Activated CD4-positive, alpha-beta T cell treated with anti-CD3 and anti-CD28 coated beads, Interleukin-2, Interleukin-6, amounts not matched to agents 100 ng/mL and 50 ng/mL, durations not matched to agents 16 hours and 8 hours (primary cell): ENCODE measurements around the gene WDTC1.
"Not testable (repeated sequence)": the region's sequence is repeated elsewhere in the genome, so short reads cannot be mapped to it uniquely, and the experiment has no call there.

ENCODE experiments used
- DNase-seq: peaks from one replicate; pipeline ENCODE4 v3.0.0-alpha.2; 2020

WDTC1 gene, protein sequence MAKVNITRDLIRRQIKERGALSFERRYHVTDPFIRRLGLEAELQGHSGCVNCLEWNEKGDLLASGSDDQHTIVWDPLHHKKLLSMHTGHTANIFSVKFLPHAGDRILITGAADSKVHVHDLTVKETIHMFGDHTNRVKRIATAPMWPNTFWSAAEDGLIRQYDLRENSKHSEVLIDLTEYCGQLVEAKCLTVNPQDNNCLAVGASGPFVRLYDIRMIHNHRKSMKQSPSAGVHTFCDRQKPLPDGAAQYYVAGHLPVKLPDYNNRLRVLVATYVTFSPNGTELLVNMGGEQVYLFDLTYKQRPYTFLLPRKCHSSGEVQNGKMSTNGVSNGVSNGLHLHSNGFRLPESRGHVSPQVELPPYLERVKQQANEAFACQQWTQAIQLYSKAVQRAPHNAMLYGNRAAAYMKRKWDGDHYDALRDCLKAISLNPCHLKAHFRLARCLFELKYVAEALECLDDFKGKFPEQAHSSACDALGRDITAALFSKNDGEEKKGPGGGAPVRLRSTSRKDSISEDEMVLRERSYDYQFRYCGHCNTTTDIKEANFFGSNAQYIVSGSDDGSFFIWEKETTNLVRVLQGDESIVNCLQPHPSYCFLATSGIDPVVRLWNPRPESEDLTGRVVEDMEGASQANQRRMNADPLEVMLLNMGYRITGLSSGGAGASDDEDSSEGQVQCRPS

GRCh38 chr1:27234049-27234882 is at the start of gene WDTC1:
TSS of gene WDTC1 (plus strand) at chr1:27234632. CDS start at chr1:27261055, 26,423 bp downstream.
- peak; percentile 98 for DNase-seq

DNA sequence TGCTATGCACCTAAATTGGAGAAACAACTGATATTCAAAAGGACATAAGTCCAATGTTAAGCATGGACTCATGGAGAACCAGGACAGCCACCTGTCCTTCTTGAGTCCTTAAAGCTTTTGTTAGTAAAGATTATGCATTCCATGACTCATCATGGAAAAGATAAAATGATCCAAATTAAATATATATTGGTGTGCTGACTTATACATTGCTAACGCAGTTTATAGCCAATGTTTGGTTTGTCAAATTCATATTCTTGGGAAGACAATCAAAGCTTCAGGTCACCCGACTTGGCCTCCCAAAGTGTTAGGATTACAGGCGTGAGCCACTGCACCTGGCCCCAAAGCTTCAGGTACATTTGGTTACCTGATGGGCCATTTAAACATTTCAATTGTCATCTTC is 49.8 kb upstream of the WDTC1 start:
- not testable (repeated sequence) for DNase-seq

DNA sequence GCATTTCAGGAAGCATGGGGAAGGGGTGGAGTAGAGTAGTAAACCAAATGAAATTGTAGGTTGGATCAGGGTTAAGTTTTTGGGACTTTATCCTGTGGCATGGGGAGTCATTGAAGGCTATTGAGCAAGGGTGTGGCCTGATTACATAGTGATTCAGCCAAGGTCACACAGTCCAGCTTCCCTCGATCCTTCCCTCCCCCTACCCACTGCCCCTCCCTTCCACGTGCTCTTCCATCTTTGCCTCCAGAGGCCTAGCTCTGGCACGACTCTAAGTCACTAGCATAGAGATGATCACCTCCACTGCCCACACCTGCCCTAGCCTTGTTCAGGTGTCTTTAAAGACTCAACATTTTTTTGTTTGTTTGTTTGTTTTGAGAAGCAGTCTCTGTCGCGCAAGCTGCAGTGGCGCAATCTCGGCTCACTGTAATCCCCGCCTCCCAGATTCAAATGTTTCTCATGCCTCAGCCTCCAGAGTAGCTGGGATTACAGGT is 42.3 kb upstream of the WDTC1 start:
- DNase-seq = no peak

GRCh38 chr1:27193194-27193593 is 41.2 kb upstream of the WDTC1 start:
- no peak for DNase-seq

DNA sequence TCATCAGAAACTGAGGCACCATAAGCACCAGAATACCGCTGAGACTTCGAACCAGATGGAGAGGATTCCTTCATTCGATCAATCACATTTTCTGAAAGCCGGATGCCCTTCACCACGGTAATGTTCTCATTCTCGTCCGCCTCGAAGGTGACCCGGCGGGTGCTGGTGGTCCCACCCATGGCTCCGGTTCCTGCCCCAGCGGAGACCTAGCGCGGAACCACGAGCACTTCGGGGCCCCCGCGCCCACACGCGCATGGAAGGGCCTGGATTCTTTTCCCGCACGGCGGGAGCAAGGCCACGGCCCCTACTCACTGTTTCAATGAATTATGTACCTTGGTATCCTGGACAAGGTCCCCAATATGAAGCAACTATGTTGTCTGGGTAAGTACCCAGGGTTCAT is 33.1 kb upstream of the WDTC1 start:
- no peak for DNase-seq

GRCh38 chr1:27203946-27204345 is 30.5 kb upstream of the WDTC1 start:
- DNase-seq = no peak

DNA sequence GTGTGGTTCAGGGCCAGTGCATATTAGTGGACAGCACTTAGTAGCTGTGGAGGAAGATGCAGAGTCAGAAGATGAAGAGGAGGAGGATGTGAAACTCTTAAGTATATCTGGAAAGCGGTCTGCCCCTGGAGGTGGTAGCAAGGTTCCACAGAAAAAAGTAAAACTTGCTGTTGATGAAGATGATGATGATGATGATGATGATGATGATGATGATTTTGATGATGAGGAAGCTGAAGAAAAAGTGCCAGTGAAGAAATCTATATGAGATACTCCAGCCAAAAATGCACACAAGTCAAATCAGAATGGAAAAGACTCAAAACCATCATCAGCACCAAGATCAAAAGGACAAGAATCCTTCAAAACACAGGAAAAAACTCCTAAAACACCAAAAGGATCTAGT is 27.2 kb upstream of the WDTC1 start:
- not testable (repeated sequence) for DNase-seq

DNA sequence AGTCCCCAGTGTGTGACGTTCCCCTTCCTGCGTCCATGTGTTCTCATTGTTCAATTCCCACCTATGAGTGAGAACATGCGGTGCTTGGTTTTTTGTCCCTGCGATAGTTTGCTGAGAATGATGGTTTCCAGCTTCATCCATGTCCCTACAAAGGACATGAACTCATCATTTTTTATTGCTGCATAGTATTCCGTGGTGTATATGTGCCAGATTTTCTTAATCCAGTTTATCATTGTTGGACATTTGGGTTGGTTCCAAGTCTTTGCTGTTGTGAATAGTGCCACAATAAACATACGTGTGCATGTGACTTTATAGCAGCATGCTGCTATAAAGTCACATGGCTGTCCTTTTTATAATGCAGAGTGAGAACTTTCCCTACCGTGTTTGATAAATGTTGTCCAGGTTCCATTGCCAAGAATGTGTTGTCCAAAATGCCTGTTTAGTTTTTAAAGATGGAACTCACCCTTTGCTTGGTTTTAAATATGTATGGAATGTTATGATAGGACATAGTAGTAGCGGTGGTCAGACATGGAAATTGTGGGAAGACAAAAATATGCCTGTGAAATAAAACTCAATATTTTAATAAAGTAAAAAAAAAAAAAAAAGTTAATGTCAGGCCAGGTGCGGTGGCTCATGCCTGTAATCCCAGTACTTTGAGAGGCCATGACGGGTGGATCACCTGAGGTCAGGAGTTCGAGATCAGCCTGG is 26.1 kb upstream of the WDTC1 start:
- DNase-seq = not testable (repeated sequence)

- DNase-seq = no peak
Observed at GRCh38 chr1:27216466-27216865, 18.0 kb upstream of the WDTC1 start.

DNA sequence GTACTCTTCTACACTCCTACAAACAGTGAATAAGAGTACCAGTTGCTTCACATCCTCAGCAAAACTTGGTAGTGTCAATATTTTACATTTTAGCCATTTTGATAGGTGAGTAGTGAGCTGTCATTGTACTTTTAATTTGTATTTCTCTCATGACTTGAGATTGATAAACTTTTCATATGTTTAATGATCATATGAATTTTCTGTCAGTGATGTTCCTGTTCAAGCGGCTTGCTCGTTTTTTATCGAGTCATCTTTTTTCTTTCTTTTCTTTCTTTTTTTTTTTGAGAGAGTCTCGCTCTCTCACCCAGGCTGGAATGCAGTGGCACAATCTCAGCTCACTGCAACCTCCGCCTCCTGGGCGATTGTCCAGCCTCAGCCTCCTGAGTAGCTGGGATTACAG is 17.0 kb upstream of the WDTC1 start:
- no peak for DNase-seq

DNA sequence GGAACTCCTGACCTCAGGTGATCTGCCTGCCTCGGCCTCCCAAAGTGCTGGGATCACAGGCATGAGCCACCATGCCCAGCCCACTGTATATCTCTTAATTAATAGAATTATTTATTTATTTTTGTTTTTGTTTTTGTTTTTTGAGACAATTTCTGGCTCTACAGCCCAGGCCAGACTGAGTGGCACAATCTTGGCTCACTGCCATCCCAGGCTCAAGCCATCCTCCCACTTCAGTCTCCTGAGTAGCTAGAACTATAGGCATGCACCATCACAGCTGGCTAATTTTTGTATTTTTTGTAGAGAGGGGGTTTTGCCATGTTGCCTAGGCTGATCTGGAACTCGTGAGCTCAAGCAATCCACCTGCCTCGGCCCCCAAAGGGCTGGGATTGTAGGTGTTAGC is 15.7 kb upstream of the WDTC1 start:
- no peak for DNase-seq

- DNase-seq = no peak
Observed at GRCh38 chr1:27220096-27220495, 14.3 kb upstream of the WDTC1 start.

- not testable (repeated sequence) for DNase-seq
Observed at GRCh38 chr1:27220702-27221497, 13.5 kb upstream of the WDTC1 start.

DNA sequence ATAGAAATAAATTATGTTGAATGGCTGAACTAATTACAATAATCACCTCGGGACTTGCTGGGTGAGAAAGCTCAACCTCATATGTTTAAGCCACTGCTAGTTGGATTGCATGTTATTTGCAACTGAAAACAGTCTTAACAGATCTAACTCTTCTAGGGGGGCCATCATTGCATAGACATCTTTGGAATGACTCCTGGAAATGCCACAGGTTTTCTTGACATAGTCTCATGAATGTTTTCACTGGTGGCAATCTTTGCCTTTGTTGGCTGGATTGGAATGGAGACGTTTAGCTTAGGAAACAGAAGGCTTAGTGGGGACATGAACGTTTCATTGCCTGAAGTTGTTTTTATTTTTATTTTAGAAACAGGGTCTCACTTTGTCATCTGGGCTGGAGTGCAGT is 8.8 kb upstream of the WDTC1 start:
- DNase-seq = no peak

DNA sequence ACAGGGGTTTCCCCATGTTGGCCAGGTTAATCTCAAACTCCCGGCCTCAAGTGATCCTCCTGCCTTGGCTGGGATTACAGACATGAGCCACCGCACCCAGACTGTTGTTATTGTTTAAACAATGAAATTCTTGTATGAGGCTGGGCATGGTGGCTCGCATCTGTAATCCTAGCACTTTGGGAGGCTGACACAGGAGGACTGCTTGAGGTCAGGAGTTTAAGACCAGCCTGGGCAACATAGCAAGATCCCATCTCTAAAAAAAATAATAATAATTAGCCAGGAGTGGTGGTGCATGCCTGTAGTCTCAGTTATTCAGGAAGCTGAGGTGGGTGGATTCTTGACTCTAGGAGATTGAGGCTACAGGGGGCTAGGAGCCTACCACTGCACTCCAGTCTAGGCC is 6.7 kb upstream of the WDTC1 start:
- no peak for DNase-seq

DNA sequence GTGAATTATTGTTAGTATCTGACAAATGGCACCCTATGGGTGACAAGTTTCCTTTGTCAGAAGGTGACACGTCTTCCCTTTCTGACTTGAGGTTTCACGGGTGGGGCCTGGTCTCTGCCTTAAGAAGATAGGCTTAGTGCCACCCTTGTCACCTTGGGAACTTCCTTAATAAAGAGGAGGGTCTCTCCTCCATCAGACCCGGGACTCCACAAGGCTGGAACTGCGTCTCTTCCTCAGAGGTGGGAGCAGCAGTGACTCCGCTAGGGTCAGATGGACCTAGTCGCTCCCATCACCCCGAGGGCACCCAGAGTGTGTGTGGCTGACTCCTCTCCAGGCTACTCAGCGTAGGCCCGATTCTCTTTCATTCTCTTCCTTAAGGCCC is 774 bp upstream of the WDTC1 start:
- DNase-seq = no peak

GRCh38 chr1:27235827-27236226 is 1.4 kb downstream of the WDTC1 start:
- DNase-seq = no peak

DNA sequence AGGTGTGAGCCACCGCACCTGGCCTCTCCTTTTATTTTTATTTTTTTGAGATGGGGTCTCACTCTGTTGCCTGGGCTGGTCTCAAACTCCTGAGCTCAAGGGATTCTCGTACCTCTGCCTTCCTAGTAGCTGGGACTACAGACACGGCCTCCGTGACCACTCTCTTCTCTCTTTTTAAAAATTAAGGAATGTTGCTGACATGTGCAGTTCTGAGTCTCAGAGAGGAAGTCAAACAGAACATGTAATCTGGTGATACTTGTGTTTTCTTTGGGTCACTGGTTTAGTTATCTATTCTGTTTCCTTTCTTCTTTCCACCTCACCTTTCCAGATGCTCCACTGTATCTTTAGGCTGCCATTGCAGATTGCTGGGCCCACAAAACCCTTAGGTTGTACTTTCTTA is 2.7 kb downstream of the WDTC1 start:
- no peak for DNase-seq

- no peak for DNase-seq
Observed at GRCh38 chr1:27238032-27238431, 3.6 kb downstream of the WDTC1 start.

GRCh38 chr1:27241677-27242076 is 7.2 kb downstream of the WDTC1 start:
- no peak for DNase-seq

GRCh38 chr1:27243665-27244064 is 9.2 kb downstream of the WDTC1 start:
- not testable (repeated sequence) for DNase-seq

DNA sequence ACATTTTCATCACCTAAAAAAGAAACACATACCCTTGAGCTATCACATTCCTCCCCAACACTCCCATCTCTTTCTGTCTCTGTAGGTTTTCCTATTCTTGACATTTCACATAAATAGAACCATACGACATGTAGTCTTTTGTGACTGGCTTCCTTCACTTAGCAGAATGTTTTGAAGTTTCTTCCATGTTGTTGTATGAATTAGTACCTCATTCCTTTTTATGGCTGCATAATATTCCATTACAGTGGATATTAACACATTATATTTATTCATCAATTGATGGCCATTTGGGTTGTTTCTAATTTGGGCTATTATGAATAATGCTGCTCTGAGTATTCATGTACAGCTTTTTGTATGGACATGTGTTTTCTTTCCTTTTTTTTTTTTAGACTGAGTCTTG is 11.8 kb downstream of the WDTC1 start:
- no peak for DNase-seq
